Ramos (cell line): Measurements from ENCODE around the gene PWWP2A.
"Not testable (repeated sequence)": the region's sequence is repeated elsewhere in the genome, so short reads cannot be mapped to it uniquely, and the experiment has no call there.

ENCODE experiments used
- in situ Hi-C: fragments of 300-500 bp; cut with MboI; formaldehyde crosslinking; loops from one replicate; pipeline ENCODE4 v1.14.3; 2022; ENCODE audit warnings: low sequenced_read_pairs; ENCODE audit not compliant: unreplicated experiment

Gene PWWP2A

DNA sequence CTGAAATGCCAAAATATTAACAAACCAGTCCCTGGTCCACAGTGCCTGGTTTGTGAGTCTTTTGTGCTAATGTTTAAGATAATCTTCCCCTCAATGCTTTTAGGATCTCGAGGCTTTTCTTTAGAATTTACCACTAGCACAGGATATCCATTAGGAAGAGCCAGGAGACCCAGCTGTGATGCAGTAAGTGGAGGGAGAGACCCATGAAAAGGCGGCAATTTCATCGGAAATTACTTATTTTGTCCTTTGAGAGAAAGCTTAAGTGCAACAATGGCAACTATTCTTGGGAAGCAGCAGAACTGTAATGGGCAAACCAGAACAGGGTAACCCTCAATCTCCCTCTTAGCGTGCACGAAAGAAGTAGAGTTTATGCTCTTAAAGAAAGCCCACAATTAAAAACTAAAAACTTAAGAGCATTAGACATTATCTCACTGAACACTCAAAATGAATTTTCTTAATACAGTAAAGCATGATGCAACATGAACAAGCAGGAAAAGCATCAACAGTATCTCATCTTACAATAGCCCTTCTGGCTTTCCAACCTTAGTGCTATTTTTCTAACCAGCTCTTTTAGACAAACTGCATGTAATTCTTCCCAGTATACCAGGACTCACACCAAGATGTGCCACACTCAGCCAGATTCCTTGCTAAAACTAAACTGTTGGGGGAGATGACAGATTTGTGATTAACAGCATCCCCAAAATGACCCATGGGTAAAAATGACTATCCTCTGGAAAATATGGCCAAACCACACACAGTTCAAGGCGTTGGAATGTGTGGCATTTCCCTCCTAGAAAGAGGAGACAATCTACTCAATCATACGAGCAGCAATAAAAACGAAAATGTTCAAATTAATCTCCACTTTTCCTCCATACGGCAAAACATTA is 36.4 kb downstream of the PWWP2A start:
- in situ Hi-C loops = no loop called here

DNA sequence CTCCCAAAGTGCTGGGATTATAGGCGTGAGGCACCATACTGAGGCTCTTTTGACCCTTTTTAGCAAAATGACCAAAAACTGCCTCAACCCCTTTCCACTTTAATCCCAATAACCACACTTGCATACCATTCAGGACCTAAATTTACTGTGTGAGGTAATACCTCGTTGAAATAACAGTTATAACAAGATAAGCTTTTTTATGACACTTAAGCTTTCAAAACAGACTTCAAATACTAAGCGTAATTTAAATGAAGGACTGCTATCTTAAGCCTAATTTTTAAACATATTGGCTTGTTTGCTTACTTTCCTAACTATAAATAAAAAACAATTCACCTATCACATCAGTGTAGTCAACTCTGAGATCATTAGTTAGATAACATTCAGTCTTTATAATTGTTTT is 37.8 kb downstream of the PWWP2A start:
- in situ Hi-C loops = no loop called here

DNA sequence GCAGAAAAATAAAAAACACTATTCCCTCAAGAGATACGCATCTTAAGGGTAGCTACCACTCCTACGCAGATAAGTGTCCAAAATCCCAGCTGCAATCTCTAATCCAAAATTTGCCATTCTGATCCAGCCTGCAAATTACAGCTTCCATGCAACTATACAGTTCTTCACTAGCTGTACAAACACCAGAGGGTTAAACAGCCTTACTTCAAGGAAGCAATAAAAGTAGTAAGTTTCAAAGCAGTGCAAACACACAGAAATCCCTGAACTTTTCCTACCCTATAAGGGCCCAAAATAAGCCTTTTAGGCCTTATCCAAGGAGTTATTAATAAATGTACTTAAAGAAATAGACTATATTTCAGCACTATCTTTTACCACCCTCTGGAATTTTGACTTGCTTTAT is 39.5 kb downstream of the PWWP2A start:
- in situ Hi-C loops = no loop called here

DNA sequence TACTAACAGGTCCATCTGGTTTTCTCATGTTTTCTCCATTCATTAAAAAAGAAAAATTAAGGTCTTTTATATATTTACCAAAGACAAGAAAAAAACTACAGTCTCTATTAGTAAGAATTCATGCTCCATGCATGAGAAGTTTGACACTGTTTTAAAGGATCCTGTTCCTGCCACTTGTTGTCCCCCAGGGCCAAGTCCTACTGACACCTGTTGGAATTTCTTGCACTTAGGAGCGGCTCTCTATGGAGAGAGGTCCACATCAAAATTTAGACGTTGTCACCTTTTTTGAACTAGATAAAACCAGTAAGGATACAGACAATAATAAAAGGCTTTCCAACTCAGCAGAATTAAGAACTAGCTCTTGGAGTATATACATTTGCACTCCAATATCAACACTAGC is 42.3 kb downstream of the PWWP2A start:
- in situ Hi-C loops = no loop called here

DNA sequence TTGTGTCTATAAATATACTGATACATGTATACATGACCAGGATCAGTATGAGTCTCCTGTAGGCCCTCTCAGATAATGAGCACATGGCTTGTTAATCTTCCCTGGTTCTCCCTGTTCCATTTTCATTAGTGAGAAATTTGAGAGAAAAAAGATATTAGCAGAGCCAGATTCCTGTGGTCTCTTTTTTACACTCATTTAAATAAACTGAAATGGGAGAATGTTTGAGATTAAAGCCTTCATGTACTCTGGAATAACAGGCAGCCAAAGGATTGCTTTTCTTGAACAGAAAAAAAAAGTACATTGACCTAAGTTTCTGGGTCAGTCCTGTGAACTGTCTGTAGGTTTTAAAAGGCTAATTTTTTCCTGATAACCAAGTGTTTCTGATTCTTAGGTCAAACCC is 44.2 kb downstream of the PWWP2A start:
- in situ Hi-C loops = no loop called here

DNA sequence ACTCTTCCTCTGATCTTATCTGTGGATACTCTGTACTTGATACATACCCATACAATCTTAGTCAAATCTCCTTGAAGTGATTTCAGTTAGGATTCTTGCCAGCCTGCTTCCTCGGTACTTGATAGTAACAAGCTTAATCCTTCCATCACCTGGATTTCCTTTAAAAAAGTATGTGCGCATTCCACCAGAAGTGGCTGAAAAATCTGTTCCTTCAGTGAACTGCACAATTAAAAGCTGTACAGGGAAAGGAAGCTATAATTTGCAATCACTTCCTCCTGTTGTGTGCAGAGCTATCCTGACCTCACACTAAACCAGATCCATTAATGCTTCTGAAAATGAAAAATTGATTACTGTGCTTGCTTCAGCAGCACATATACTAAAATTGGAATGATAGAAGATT is 47.3 kb downstream of the PWWP2A start:
- in situ Hi-C loops = no loop called here

DNA sequence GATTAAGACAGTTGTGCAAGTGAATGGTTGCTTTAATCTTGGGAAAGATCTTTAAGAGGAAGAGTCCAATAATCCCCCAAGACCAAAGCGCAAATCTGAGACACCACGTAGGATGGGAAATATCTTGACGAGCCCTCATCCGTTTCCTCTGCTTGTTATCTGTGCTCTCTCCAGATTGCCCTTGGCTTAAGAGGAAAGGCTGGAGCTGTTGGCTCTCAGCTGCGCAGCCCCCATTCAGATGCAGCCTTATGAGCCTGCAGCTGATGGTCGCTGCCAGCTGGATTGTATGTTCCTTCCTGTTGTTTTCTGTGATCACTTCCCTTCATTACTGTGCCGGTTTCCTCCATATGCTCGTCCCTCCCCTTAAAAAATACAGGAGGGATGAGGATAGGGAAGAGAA is 47.7 kb downstream of the PWWP2A start:
- in situ Hi-C loops = no loop called here

DNA sequence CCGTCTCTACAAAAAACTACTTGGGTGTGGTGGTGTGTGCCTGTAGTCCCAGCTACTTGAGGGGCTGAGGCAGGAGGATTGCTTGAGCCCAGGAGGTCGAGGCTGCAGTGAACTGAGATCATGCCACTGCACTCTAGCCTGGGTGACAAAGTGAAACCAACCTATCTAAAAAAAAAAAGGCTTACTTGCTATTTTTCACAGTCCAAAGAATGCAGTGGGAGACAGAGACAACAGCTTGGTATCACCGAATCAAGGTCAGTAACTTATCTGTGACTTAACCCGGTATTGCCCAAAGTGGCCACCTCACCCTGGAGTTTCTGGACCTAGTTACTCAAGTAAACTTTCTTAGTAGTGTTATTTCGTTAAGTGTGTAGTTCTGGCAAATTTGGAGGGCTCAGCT is 50.1 kb downstream of the PWWP2A start:
- in situ Hi-C loops = not testable (repeated sequence)

DNA sequence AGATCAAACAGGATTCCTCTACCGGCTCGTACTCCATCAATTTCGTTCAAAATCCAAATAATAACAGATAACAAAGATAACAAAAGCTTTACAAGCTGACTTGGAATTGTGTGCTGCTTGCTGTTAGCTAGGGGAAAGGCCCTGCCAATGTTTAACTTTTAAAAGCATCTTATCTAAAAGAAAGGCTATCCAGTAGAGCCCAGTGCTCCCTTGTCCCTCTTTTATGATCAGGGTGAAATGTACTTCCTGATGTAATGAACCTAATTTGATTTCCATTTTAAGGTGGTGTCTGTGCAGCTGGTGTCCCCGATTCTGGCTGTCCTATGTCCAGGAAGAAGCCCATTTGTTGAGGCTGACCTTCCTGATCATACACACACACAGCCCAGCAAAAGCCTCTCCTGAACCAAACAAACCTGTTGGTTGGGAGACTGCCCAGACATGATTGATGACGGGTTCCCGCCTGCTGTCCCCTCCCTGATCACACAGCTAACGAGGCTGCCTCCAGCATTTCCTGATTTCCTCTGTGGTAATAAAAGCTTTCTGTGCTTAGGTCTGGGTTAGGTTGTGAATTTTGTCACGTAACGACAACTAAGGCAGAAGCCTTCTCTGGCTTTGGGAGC is 54.1 kb downstream of the PWWP2A start:
- in situ Hi-C loops = no loop called here

DNA sequence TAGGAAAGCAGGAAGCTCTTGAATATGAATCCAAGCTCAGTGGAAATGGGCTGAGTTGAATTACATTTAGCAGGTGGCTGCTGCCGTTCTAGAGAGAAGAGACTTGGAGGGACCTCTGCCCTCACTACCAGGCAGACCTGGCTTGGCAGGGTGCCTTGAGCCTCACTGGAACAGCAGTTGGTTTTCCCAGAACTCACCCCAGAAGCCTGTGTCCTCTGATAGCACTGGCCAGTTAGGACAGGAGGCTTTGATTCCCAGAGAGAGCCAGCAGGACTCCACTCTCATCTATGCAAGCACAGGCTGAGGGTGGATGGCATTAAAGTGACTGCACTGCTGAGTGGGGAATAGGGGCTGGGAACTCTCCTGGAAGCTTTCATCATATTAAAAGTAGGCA is 54.8 kb downstream of the PWWP2A start:
- in situ Hi-C loops = no loop called here

DNA sequence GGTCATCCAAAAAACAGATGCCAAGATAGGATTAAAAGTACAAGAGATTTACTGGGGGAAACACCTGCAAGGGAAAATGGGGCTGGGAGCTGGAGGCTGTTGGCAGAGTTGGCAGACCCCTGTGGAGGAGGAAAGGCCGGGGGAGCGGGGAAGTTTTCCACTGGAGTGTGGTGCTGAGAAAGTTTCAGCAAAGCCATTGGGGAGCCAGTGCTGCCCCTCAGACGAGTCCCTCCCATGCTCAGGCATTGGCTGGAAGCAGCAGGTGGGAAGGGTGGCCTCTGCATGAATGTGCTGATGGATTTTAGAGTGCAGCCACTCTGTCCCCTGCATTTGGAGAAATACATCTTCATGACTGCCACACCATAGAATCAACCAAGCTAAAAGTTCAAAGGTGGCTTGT is 57.5 kb downstream of the PWWP2A start:
- in situ Hi-C loops = no loop called here

DNA sequence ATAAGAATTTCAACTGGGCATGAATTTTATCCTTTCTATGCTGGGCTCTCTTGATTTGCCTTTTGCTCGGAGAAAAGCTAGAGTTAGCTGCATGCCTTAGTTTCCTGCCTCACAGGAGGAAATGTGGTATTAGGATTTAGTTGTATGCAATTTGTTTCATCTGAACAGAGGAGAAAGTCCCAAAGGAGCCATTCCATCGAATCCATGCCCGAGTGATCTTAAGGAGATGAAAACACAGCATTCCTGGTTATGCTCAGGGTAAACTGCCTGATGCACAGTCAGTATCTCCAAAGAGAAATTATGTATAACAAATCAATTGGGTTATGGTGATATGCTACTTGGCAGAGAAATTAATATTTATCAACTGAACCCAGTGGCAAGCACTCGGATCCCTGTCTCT is 59.2 kb downstream of the PWWP2A start:
- in situ Hi-C loops = no loop called here

DNA sequence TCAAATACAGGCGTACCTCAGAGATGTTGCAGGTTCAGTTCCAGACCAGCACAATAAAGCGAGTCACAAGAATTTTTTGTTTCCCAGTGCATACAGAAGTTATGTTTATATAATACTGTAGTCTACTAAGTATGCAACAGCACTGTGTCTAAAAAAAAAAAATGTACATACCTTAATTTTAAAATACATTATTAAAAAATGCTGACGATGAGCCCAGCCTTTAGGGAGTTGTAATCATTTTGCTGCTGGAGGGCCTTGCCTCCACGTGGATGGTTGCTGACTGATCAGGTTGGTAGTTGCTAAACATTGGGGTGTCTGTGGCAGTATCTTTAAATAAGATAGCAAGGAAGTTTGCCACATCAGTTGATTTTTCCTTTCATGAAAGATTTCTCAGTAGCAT is 62.0 kb downstream of the PWWP2A start:
- in situ Hi-C loops = no loop called here

DNA sequence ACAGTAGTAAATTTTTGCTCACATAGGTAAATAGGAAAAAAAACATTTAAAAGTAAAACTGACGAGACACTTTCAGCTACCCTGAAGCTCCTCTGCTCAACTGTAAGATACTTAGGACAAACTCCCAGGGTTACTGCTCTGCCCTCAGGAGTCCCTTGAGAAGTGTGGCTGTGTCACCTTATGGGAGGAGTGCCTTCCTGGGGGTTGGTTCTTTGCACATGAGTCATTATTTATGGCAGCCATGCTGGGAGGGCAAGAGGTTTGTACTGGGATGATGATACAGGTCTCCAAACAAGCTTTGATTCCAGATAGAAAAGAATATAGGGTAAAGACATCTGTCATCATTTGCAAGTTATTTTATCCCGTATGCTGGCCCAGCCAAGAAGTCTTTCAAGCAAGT is 64.4 kb downstream of the PWWP2A start:
- in situ Hi-C loops = no loop called here

DNA sequence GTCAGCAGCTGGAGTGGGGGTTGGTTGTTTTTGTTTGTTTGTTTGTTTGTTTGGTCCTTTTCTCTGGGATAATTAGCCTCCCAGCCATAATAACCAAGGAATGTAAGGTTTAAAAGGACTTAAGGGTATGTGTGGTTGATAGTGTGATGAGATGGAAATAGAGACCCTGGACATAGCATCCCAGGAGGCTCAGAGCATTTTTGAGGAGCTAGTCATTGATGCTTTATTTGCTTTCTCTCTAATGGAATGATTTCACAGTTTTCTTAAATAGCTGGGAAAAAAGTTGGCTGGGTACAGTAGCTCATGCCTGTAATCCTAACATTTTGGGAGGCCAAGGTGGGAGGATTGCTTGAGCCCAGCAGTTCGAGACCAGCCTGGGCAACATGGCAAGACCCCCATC is 65.2 kb downstream of the PWWP2A start:
- in situ Hi-C loops = no loop called here

DNA sequence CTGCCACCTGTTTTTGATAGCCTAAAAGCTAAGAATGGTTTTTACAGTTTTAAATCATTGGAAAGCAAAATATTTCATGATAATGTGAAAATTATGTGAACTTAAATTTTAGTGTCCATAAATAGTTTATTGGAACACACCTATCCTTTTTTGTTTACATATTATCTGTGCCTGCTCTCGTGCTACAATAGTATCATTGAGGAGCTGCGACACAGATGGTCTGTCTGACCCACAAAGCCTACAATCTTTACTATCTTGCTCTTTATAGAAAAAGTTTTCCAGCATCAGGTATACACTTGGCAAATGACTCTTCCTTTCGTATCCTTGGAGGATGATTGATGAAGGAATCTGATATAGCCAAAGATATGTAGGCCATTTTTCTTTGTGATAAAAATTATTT is 70.2 kb downstream of the PWWP2A start:
- in situ Hi-C loops = no loop called here

DNA sequence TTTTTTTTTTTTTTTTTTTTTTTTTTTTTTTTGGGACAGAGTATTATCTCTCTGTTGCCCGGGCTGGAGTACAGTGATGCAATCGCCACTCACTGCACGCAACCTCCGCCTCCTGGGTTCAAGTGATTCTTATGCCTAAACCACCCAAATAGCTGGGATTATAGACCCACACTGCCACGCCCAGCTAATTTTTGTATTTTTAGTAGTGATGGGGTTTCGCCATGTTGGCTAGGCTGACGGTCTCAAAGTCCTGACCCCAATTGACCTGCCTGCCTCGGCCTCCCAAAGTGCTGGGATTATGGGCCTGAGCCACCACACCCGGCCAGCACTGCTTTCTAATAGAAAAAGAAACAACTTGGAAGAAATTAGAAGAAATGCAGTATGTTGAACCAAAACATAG is 71.1 kb downstream of the PWWP2A start:
- in situ Hi-C loops = no loop called here

DNA sequence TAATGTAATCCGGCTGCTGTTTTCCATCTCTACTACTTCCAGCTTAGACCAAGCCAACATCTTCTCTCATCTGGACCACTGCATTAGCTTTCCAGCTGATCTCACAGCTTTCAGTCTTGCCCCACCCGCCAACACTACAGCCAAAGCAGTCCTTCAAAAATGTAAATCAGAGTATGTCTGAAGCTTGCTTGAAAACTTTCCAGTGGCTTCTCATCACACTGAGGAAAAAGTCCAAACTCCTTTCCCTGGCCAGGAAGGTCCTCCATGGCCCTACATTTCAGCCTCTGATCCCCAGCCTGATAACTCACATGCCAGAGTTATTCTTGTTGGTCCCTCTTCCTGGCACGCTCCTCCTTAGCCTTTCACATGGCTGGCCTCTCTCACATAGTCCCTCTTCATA is 71.8 kb downstream of the PWWP2A start:
- in situ Hi-C loops = no loop called here

DNA sequence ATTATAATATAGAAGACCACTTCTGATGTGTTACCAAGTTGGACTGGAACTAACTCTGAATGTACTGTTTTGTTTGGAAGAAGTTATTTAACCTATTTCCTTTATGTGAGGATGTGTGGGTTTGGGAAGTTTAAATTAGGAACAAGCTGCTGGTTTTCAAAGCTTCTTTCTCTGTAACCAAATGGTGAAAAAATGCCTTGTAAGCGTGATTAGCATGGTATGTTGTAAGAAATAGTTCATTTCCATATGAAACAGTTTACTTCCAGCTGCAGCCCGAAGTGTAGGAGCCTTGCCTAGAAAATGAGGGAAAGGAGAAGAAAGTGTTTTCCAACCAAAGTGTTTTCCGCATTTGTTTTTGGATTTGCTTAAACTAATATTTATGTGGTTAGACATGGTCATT is 74.3 kb downstream of the PWWP2A start:
- in situ Hi-C loops = no loop called here

DNA sequence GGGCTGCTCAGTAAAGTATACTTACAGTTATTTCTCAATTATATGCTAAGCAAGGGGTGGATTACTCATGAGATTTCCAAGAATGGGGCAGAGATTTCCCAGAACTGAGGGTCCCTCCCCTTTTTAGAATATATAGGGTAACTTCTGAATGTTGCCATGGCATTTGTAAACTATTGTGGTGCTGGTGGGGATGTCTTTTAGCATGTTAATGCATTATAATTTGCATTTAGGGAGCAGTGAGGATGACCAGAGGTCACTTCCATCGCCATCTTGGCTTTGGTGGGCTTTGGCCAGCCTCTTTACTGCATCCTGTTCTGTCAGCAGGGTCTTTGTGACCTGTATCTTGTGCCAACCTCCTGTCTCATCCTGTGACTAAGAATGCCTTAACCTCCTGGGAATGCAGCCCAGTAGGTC is 74.9 kb downstream of the PWWP2A start:
- in situ Hi-C loops = no loop called here

DNA sequence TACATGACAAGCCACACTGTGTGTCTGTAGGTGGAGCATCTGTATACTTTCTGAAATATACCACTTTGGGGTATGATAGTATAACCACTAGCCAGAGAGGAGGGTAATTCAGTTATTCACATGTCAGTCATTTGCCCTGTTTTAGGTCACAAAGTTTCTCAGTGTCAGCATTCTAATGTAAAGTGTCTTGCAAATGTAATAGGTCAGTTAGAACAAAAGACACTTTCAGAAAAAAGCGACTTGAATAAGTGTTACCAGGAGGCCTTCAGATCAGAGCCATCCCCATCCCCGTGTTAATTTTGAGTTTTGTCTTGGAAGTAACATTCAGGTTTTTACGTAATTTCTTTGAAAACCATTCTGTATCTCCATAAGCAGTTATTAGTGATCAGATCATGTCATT is 76.6 kb downstream of the PWWP2A start:
- in situ Hi-C loops = no loop called here
